ENCODE measurements around the gene CYB561D1. TPM values are rescaled to one million over a fixed set of nuclear protein-coding genes. Genes with fewer than 3 reads are reported as not detected.

Gene CYB561D1
- 7.2 and 8.6 TPM in 2 replicates for total RNA-seq

GRCh38 chr1:109493805-109494539, at the start of gene CYB561D1:
CYB561D1 (plus strand) TSS chr1:109494094; CDS start chr1:109494140, 46 bp downstream.

GRCh38 chr1:109466452-109467300, 27.2 kb upstream of the CYB561D1 start, which contains the start of gene SYPL2:
SYPL2 (plus strand) TSS chr1:109466546; CDS start chr1:109466844, 298 bp downstream.

DNA sequence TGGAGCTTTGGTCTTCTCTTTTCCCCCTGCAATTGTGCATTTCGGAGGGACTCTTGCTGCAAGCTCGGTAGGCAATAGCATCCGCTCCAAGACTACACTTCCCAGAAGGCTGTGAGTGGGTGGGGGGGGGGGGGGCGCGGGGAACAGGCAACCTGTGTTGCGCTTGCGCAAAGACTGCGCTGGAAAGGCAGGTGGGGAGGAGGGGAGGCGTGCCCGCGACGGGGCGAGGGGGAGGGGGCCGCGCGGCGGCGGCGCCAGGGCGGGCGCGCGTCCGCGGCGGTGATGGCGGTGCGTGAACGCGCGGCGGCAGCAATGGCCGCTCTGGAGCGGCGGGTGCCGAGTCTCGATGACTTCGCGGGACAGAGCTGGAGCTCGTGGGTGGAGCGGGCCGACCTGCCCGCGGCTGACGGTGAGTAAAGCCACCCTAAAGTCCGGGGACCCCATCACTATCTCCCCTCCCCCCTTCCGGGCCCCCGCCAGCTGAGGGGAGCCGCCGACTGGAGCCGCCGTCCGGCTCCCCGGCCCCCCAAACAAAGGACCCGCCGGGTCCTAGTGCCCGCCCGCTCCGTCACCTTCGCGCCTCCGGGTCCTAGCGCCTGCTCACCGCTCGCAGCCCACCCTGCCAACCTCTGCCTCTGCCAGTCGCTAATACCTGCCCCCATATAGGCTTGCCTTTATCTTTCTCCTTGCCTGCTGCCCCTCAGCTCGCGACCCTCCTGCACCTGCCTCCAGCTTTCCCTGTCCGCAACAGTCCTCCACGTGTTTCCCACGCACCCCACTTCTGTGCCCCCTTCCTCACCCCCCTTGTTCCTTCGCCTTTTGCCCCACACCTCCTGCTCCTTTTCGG, 10.0 kb upstream of the CYB561D1 start, which contains the start of gene ATXN7L2:
TSS of gene ATXN7L2 (plus strand) at position 234 of the 847 bp plus-strand sequence. CDS start at position 283, 49 bp downstream.

DNA sequence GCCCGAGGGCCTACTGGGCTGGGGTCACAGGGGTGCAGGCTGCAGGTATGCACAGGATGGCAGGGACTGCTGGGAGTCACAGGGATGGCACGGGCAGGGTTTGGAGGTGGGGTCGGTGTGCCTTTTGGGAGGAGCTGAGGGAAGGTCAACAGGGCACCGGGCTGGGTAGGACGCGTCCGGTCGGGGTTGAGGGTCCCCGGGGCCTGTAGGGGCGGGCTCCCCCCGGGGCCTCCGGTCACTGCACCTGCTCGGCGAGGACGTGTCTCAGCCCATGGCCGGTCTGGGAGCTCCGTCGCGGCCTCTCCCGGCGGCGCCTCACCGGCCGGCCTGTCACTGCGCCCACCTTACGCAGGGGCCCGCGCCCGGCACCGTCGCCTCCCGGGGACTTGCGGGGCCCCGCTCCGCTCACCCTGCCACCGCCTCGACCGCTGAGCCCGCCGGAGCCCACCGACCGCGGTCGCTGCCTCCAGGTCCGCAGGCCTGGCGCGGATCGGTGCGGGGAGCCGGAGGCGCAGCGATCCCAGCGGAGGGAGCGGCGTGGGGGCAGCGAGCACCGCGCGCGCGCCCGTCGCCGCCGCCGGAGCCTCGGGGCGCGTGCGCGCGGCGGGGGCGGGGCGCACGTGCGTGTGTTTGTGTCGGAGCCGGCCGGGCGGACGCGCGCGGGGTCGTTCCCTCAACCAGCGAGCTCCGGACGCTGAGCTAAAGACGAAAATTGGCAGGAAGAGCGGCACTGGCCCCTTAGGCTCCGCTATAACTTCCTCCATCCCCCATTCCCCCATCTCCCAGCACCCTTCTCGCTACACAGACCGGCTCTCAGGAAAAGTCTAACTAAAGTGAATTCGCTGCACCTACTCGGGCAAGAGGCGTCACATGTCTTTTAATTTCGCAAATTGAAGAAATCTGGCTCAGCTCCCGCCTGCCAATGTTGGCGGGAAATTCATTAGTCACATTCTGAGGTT, 15.6 kb downstream of the CYB561D1 start, which contains the start of gene AMIGO1:
TSS of gene AMIGO1 (minus strand) at position 552 of the 959 bp plus-strand sequence. CDS start 815 bp downstream, outside the sequence.

DNA sequence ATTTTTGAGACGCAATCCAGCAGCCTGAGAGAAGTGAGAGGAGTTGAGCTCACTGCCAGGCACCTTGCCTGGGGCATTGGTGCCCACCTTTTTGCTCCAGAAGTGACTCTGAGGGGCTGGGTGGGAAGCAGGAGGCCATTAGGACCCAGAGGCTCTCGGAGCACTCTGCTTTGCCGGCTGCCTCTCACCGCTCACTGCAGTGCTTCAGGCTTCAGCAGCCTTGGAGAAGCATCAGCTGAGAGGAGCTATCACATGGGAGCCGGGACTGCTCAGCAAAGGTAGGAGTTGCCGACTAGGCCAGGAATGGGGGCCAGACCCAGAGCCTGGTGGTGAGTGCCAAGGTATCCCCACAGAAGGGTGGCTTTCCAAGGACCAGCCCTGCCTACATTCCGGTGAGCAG, 45.8 kb downstream of the CYB561D1 start, which contains the start of gene GPR61:
TSS of gene GPR61 (plus strand) at position 197 of the 400 bp plus-strand sequence. CDS start 3,151 bp downstream, outside the sequence.

GRCh38 chr1:109548321-109549267, 54.7 kb downstream of the CYB561D1 start, which contains the start of gene GNAI3:
GNAI3 (plus strand) TSS chr1:109548615; CDS start chr1:109548721, 106 bp downstream.

Other genes with a start within 250 kb of the CYB561D1 start
- gene CELSR2, start 244.6 kb upstream of the CYB561D1 start, total RNA-seq: 12.9 and 51.5 TPM in 2 replicates
- 6.5 and 50.8 TPM in 2 replicates for gene PSRC1, start 210.9 kb upstream of the CYB561D1 start, total RNA-seq
- not detected in 2 replicates for gene MYBPHL, start 187.1 kb upstream of the CYB561D1 start, total RNA-seq
- gene SORT1, start 96.2 kb upstream of the CYB561D1 start, total RNA-seq: 37.2 and 69.5 TPM in 2 replicates
- 27.8 and 35.8 TPM in 2 replicates for gene PSMA5, start 67.6 kb upstream of the CYB561D1 start, total RNA-seq
- gene SYPL2, start 27.5 kb upstream of the CYB561D1 start, total RNA-seq: 0.13 TPM in 1 of 2 replicates, not detected in the other
- gene ATXN7L2, start 10.2 kb upstream of the CYB561D1 start, total RNA-seq: 4.4 and 4.9 TPM in 2 replicates
- gene AMIGO1, start 15.6 kb downstream of the CYB561D1 start, total RNA-seq: 0.65 and 2.4 TPM in 2 replicates
- gene GPR61, start 45.8 kb downstream of the CYB561D1 start, total RNA-seq: not detected in 2 replicates
- 5.2 and 8.0 TPM in 2 replicates for gene GNAI3, start 54.5 kb downstream of the CYB561D1 start, total RNA-seq
- 0.16 TPM in 1 of 2 replicates, not detected in the other for gene GNAT2, start 125.5 kb downstream of the CYB561D1 start, total RNA-seq
- 59.5 and 63.1 TPM in 2 replicates for gene AMPD2, start 125.7 kb downstream of the CYB561D1 start, total RNA-seq
- 8.3 and 45.1 TPM in 2 replicates for gene GSTM4, start 162.0 kb downstream of the CYB561D1 start, total RNA-seq
- 3.7 and 20.5 TPM in 2 replicates for gene GSTM2, start 174.0 kb downstream of the CYB561D1 start, total RNA-seq
- 32.2 TPM in 1 of 2 replicates, not detected in the other for gene GSTM1, start 193.7 kb downstream of the CYB561D1 start, total RNA-seq
- 1.8 TPM in 1 of 2 replicates, not detected in the other for gene GSTM5, start 218.2 kb downstream of the CYB561D1 start, total RNA-seq
- 27.4 and 75.7 TPM in 2 replicates for gene GSTM3, start 246.9 kb downstream of the CYB561D1 start, total RNA-seq

Measured in mesangial cell (primary cell).